ENCODE results near the gene APEH. TPM values are rescaled to one million over a fixed set of nuclear protein-coding genes. Genes with fewer than 3 reads are reported as not detected.

Gene APEH
- total and polyA plus RNA-seq, 8 donors = 26.1 to 57.3 (median 45.9) TPM

GRCh38 chr3:49699281-49699979 is 25.3 kb downstream of the APEH start:
- no peak overlapping the region for H3K27ac ChIP-seq
- no peaks in the 10 kb centered on the region for H3K4me1 ChIP-seq
- WGBS, 2 donors = 86 to 90% methylated on average over 14 to 16 of the region's 16 CpGs
- TF ChIP-seq, protein P1, sequence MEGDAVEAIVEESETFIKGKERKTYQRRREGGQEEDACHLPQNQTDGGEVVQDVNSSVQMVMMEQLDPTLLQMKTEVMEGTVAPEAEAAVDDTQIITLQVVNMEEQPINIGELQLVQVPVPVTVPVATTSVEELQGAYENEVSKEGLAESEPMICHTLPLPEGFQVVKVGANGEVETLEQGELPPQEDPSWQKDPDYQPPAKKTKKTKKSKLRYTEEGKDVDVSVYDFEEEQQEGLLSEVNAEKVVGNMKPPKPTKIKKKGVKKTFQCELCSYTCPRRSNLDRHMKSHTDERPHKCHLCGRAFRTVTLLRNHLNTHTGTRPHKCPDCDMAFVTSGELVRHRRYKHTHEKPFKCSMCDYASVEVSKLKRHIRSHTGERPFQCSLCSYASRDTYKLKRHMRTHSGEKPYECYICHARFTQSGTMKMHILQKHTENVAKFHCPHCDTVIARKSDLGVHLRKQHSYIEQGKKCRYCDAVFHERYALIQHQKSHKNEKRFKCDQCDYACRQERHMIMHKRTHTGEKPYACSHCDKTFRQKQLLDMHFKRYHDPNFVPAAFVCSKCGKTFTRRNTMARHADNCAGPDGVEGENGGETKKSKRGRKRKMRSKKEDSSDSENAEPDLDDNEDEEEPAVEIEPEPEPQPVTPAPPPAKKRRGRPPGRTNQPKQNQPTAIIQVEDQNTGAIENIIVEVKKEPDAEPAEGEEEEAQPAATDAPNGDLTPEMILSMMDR (IDR thresholded peaks at IDR 0.05) = no peak
- no peak overlapping the region for H3K4me3 ChIP-seq
- H3K36me3 ChIP-seq = no peaks in the 10 kb centered on the region
- ATAC-seq (no peak), DNase-seq (peak in 2 of 6 donors; percentile 26 to 63), FAIRE-seq (no peak)
- intact Hi-C loops (cut with DNase I) = no loop called here
- H3K27me3 ChIP-seq = no peaks in the 10 kb centered on the region
- no peaks in the 10 kb centered on the region for H3K9me3 ChIP-seq

GRCh38 chr3:49700014-49700413 is 25.9 kb downstream of the APEH start:
- TF ChIP-seq, protein P1 (IDR thresholded peaks at IDR 0.05) = no peak
- FAIRE-seq = no peak
- ATAC-seq = no peak
- H3K4me3 ChIP-seq = no peak overlapping the region
- no peaks in the 10 kb centered on the region for H3K36me3 ChIP-seq
- intact Hi-C loops (cut with DNase I) = loop anchor here in 2 of 3 donors (5.0 to 10.0 kb wide), 2 partner anchors 142 to 145 kb away; no protein-coding TSS in a partner anchor
- no peak overlapping the region for H3K27ac ChIP-seq
- peak in 2 of 6 donors; percentile 40 to 75 for DNase-seq
- no peaks in the 10 kb centered on the region for H3K9me3 ChIP-seq
- no peaks in the 10 kb centered on the region for H3K4me1 ChIP-seq
- WGBS, 2 donors = 73 to 78% methylated on average over 8 of the region's 8 CpGs
- no peaks in the 10 kb centered on the region for H3K27me3 ChIP-seq

GRCh38 chr3:49700453-49701128 is 26.4 kb downstream of the APEH start:
- Histone ChIP-seq H3K9me3 (no peaks in the 10 kb centered on the region), H3K27ac (no peak overlapping the region), H3K4me1 (no peaks in the 10 kb centered on the region), H3K4me3 (no peak overlapping the region), H3K27me3 (no peaks in the 10 kb centered on the region), H3K36me3 (peaks cover 0 to 2% (median 0%) of the 10 kb centered on the region in 3 donors)
- TF ChIP-seq, protein P1 (IDR thresholded peaks at IDR 0.05) = no peak
- no peak for ATAC-seq
- FAIRE-seq = no peak
- WGBS, 2 donors = 79 to 83% methylated on average over 13 of the region's 13 CpGs
- DNase-seq = peak in 2 of 6 donors; percentile 8 to 31
- intact Hi-C loops (cut with DNase I) = loop anchor here in 2 of 3 donors (5.0 to 10.0 kb wide), 2 partner anchors 142 to 144 kb away; no protein-coding TSS in a partner anchor

GRCh38 chr3:49701388-49702077 is 27.4 kb downstream of the APEH start:
- Histone ChIP-seq H3K27ac (no peak overlapping the region), H3K27me3 (no peaks in the 10 kb centered on the region), H3K36me3 (peaks cover 0 to 9% (median 0%) of the 10 kb centered on the region in 3 donors), H3K9me3 (no peaks in the 10 kb centered on the region), H3K4me3 (no peak overlapping the region), H3K4me1 (no peaks in the 10 kb centered on the region)
- intact Hi-C loops (cut with DNase I) = loop anchor here in 2 of 3 donors (5.0 to 10.0 kb wide), 2 partner anchors 141 to 143 kb away; no protein-coding TSS in a partner anchor
- FAIRE-seq (no peak), ATAC-seq (no peak), DNase-seq (peak in 2 of 6 donors; percentile 36 to 67)
- 85 to 87% methylated on average over 21 of the region's 21 CpGs for WGBS, 2 donors
- TF ChIP-seq, protein P1 (IDR thresholded peaks at IDR 0.05) = peak in 1 of 4 donors; percentile 20
